Measurements from ENCODE around the gene CRELD1.
"Not testable (repeated sequence)": the region's sequence is repeated elsewhere in the genome, so short reads cannot be mapped to it uniquely, and the experiment has no call there.

CRELD1 gene

GRCh38 chr3:9937486-9938238 lies 4.0 kb downstream of the CRELD1 start:
- H3K4me3 ChIP-seq (ENCODE audit: low read length in 2 of 2) = no peak overlapping the region
- peaks cover 24% of the 10 kb centered on the region for H3K4me1 ChIP-seq (ENCODE audit: control insufficient read depth, insufficient read depth, low read length)
- peaks cover 30% of the 10 kb centered on the region in 2 donors for H3K36me3 ChIP-seq (ENCODE audit: control insufficient read depth in 2 of 2, insufficient read depth in 2 of 2, low read length in 2 of 2)
- H3K9ac ChIP-seq (ENCODE audit: low read length in 2 of 2) = no peak overlapping the region
- H3K9me3 ChIP-seq (ENCODE audit: control insufficient read depth in 2 of 2, low read length in 2 of 2) = no peaks in the 10 kb centered on the region
- no peak overlapping the region for H3K27ac ChIP-seq (ENCODE audit: low read length)
- H3K27me3 ChIP-seq (ENCODE audit: control insufficient read depth in 1 of 2, insufficient read depth in 2 of 2, low read length in 2 of 2) = no peaks in the 10 kb centered on the region

- H3K36me3 ChIP-seq (ENCODE audit: control insufficient read depth in 2 of 2, insufficient read depth in 2 of 2, low read length in 2 of 2) = peaks cover 33 to 39% of the 10 kb centered on the region in 2 donors
These were observed 5.3 kb downstream of the CRELD1 start for GRCh38 chr3:9938966-9939365.

GRCh38 chr3:9939906-9940305 lies 6.3 kb downstream of the CRELD1 start:
- not testable (repeated sequence) for H3K4me3 ChIP-seq (ENCODE audit: low read length in 2 of 2); H3K9me3 ChIP-seq (ENCODE audit: control insufficient read depth in 2 of 2, low read length in 2 of 2); H3K27ac ChIP-seq (ENCODE audit: low read length); H3K27me3 ChIP-seq (ENCODE audit: control insufficient read depth in 1 of 2, insufficient read depth in 2 of 2, low read length in 2 of 2); H3K9ac ChIP-seq (ENCODE audit: low read length in 2 of 2); H3K4me1 ChIP-seq (ENCODE audit: control insufficient read depth, insufficient read depth, low read length)
- peaks cover 36 to 46% of the 10 kb centered on the region in 2 donors for H3K36me3 ChIP-seq (ENCODE audit: control insufficient read depth in 2 of 2, insufficient read depth in 2 of 2, low read length in 2 of 2)

More at GRCh38 chr3:9938966-9939365, 5.3 kb downstream of the CRELD1 start:
- H3K27me3 ChIP-seq (ENCODE audit: control insufficient read depth in 1 of 2, insufficient read depth in 2 of 2, low read length in 2 of 2) = no peaks in the 10 kb centered on the region
- no peaks in the 10 kb centered on the region for H3K9me3 ChIP-seq (ENCODE audit: control insufficient read depth in 2 of 2, low read length in 2 of 2)
- no peak overlapping the region for H3K4me3 ChIP-seq (ENCODE audit: low read length in 2 of 2)
- peaks cover 17% of the 10 kb centered on the region for H3K4me1 ChIP-seq (ENCODE audit: control insufficient read depth, insufficient read depth, low read length)
- no peak overlapping the region for H3K9ac ChIP-seq (ENCODE audit: low read length in 2 of 2)
- H3K27ac ChIP-seq (ENCODE audit: low read length) = no peak overlapping the region

GRCh38 chr3:9940746-9941145 lies 7.1 kb downstream of the CRELD1 start:
- peaks cover 34 to 44% of the 10 kb centered on the region in 2 donors for H3K36me3 ChIP-seq (ENCODE audit: control insufficient read depth in 2 of 2, insufficient read depth in 2 of 2, low read length in 2 of 2)
- peaks cover 3% of the 10 kb centered on the region for H3K4me1 ChIP-seq (ENCODE audit: control insufficient read depth, insufficient read depth, low read length)
- H3K9ac ChIP-seq (ENCODE audit: low read length in 2 of 2) = no peak overlapping the region
- H3K27ac ChIP-seq (ENCODE audit: low read length) = no peak overlapping the region
- H3K27me3 ChIP-seq (ENCODE audit: control insufficient read depth in 1 of 2, insufficient read depth in 2 of 2, low read length in 2 of 2) = no peaks in the 10 kb centered on the region
- no peak overlapping the region for H3K4me3 ChIP-seq (ENCODE audit: low read length in 2 of 2)
- no peaks in the 10 kb centered on the region for H3K9me3 ChIP-seq (ENCODE audit: control insufficient read depth in 2 of 2, low read length in 2 of 2)

GRCh38 chr3:9942164-9942563 lies 8.5 kb downstream of the CRELD1 start:
- Histone ChIP-seq H3K27ac (ENCODE audit: low read length) (no peak overlapping the region), H3K9me3 (ENCODE audit: control insufficient read depth in 2 of 2, low read length in 2 of 2) (no peaks in the 10 kb centered on the region), H3K4me1 (ENCODE audit: control insufficient read depth, insufficient read depth, low read length) (peaks cover 11% of the 10 kb centered on the region), H3K4me3 (ENCODE audit: low read length in 2 of 2) (no peak overlapping the region), H3K36me3 (ENCODE audit: control insufficient read depth in 2 of 2, insufficient read depth in 2 of 2, low read length in 2 of 2) (peaks cover 24 to 36% of the 10 kb centered on the region in 2 donors), H3K27me3 (ENCODE audit: control insufficient read depth in 1 of 2, insufficient read depth in 2 of 2, low read length in 2 of 2) (no peaks in the 10 kb centered on the region), H3K9ac (ENCODE audit: low read length in 2 of 2) (no peak overlapping the region)

- H3K9ac ChIP-seq (ENCODE audit: low read length in 2 of 2) = no peak overlapping the region
- H3K27ac ChIP-seq (ENCODE audit: low read length) = no peak overlapping the region
- H3K4me1 ChIP-seq (ENCODE audit: control insufficient read depth, insufficient read depth, low read length) = peaks cover 19% of the 10 kb centered on the region
- no peak overlapping the region for H3K4me3 ChIP-seq (ENCODE audit: low read length in 2 of 2)
- no peaks in the 10 kb centered on the region for H3K27me3 ChIP-seq (ENCODE audit: control insufficient read depth in 1 of 2, insufficient read depth in 2 of 2, low read length in 2 of 2)
- H3K9me3 ChIP-seq (ENCODE audit: control insufficient read depth in 2 of 2, low read length in 2 of 2) = no peaks in the 10 kb centered on the region
- peaks cover 16 to 29% of the 10 kb centered on the region in 2 donors for H3K36me3 ChIP-seq (ENCODE audit: control insufficient read depth in 2 of 2, insufficient read depth in 2 of 2, low read length in 2 of 2)
These were observed 9.5 kb downstream of the CRELD1 start for GRCh38 chr3:9942934-9943690.

GRCh38 chr3:9944271-9944670 lies 10.6 kb downstream of the CRELD1 start:
- H3K9me3 ChIP-seq (ENCODE audit: control insufficient read depth in 2 of 2, low read length in 2 of 2) = no peaks in the 10 kb centered on the region
- H3K27ac ChIP-seq (ENCODE audit: low read length) = no peak overlapping the region
- peaks cover 18 to 26% of the 10 kb centered on the region in 2 donors for H3K36me3 ChIP-seq (ENCODE audit: control insufficient read depth in 2 of 2, insufficient read depth in 2 of 2, low read length in 2 of 2)
- no peak overlapping the region for H3K9ac ChIP-seq (ENCODE audit: low read length in 2 of 2)
- H3K4me1 ChIP-seq (ENCODE audit: control insufficient read depth, insufficient read depth, low read length) = peaks cover 19% of the 10 kb centered on the region
- H3K4me3 ChIP-seq (ENCODE audit: low read length in 2 of 2) = no peak overlapping the region
- no peaks in the 10 kb centered on the region for H3K27me3 ChIP-seq (ENCODE audit: control insufficient read depth in 1 of 2, insufficient read depth in 2 of 2, low read length in 2 of 2)

- peaks cover 21% of the 10 kb centered on the region for H3K4me1 ChIP-seq (ENCODE audit: control insufficient read depth, insufficient read depth, low read length)
- no peaks in the 10 kb centered on the region for H3K27me3 ChIP-seq (ENCODE audit: control insufficient read depth in 1 of 2, insufficient read depth in 2 of 2, low read length in 2 of 2)
- peaks cover 18 to 26% of the 10 kb centered on the region in 2 donors for H3K36me3 ChIP-seq (ENCODE audit: control insufficient read depth in 2 of 2, insufficient read depth in 2 of 2, low read length in 2 of 2)
- H3K4me3 ChIP-seq (ENCODE audit: low read length in 2 of 2) = no peak overlapping the region
- H3K27ac ChIP-seq (ENCODE audit: low read length) = no peak overlapping the region
- no peaks in the 10 kb centered on the region for H3K9me3 ChIP-seq (ENCODE audit: control insufficient read depth in 2 of 2, low read length in 2 of 2)
- no peak overlapping the region for H3K9ac ChIP-seq (ENCODE audit: low read length in 2 of 2)
These were observed 11.7 kb downstream of the CRELD1 start for GRCh38 chr3:9945358-9945757.

GRCh38 chr3:9946112-9947024 lies 12.7 kb downstream of the CRELD1 start:
- Histone ChIP-seq H3K9ac (ENCODE audit: low read length in 2 of 2) (peak overlapping the region; percentile 74 to 76), H3K36me3 (ENCODE audit: control insufficient read depth in 2 of 2, insufficient read depth in 2 of 2, low read length in 2 of 2) (peaks cover 18 to 21% of the 10 kb centered on the region in 2 donors)

More at GRCh38 chr3:9946112-9947024, 12.7 kb downstream of the CRELD1 start:
- peak overlapping the region; percentile 82 for H3K27ac ChIP-seq (ENCODE audit: low read length)
- peak overlapping the region; percentile 81 to 83 for H3K4me3 ChIP-seq (ENCODE audit: low read length in 2 of 2)
- H3K4me1 ChIP-seq (ENCODE audit: control insufficient read depth, insufficient read depth, low read length) = peaks cover 22% of the 10 kb centered on the region
- no peaks in the 10 kb centered on the region for H3K27me3 ChIP-seq (ENCODE audit: control insufficient read depth in 1 of 2, insufficient read depth in 2 of 2, low read length in 2 of 2)
- H3K9me3 ChIP-seq (ENCODE audit: control insufficient read depth in 2 of 2, low read length in 2 of 2) = no peaks in the 10 kb centered on the region
